IPS-20b (cell line): ENCODE measurements around the gene CETN1.

ENCODE experiments used
- H3K27ac ChIP-seq: one replicate; pipeline ENCODE4 v1.5.1; 2013; ENCODE audit warnings: low read length
- H3K27me3 ChIP-seq: 2 replicates; pipeline ENCODE4 v1.6.1; 2013; ENCODE audit warnings: mild to moderate bottlenecking, low read length, inconsistent platforms; ENCODE audit not compliant: insufficient read depth
- H3K36me3 ChIP-seq: 2 replicates; pipeline ENCODE4 v1.6.1; 2013; ENCODE audit warnings: low read depth, mild to moderate bottlenecking, inconsistent platforms, low read length, moderate library complexity; ENCODE audit not compliant: insufficient read depth
- H3K4me1 ChIP-seq: 2 replicates; pipeline ENCODE4 v1.6.1; 2013; ENCODE audit warnings: mild to moderate bottlenecking, control low read depth, inconsistent platforms, low read length, moderate library complexity; ENCODE audit not compliant: insufficient read depth
- H3K4me3 ChIP-seq: 2 replicates; pipeline ENCODE4 v1.5.1; 2013; ENCODE audit warnings: mild to moderate bottlenecking, low read length, inconsistent platforms
- H3K9ac ChIP-seq: 2 replicates; pipeline ENCODE4 v1.6.1; 2013; ENCODE audit warnings: low read depth, mild to moderate bottlenecking, inconsistent platforms, low read length, moderate library complexity
- H3K9me3 ChIP-seq: 2 replicates; pipeline ENCODE4 v1.6.1; 2013; ENCODE audit warnings: mild to moderate bottlenecking, low read depth, low read length, inconsistent platforms; ENCODE audit not compliant: insufficient read depth

CETN1 gene

DNA sequence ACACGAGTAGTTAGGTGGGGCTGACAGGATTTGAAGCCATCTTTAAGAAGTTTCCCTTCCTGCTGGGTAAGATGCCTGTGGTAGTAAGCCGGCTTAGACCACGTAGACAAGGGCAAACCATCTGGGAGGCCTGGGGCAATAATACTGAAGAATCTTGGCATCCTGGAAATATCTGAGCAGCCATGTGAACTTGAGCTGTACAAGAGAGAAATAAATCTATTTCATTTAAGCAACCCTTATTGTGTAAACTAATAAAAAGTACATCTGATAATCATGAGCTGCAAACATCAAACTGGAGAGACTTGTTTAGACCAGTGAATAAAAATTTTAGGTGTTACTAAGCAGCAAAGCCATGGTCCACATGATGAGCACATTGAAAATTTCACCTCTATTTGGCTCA, 11.4 kb upstream of the CETN1 start:
- no peaks in the 10 kb centered on the region for H3K9me3 ChIP-seq
- peaks cover 16% of the 10 kb centered on the region; the same call in 1 of the 2 replicates for H3K4me1 ChIP-seq
- no peak overlapping the region for H3K4me3 ChIP-seq
- no peaks in the 10 kb centered on the region for H3K36me3 ChIP-seq
- H3K27ac ChIP-seq: no peak overlapping the region
- H3K27me3 ChIP-seq: no peaks in the 10 kb centered on the region
- no peak overlapping the region for H3K9ac ChIP-seq

DNA sequence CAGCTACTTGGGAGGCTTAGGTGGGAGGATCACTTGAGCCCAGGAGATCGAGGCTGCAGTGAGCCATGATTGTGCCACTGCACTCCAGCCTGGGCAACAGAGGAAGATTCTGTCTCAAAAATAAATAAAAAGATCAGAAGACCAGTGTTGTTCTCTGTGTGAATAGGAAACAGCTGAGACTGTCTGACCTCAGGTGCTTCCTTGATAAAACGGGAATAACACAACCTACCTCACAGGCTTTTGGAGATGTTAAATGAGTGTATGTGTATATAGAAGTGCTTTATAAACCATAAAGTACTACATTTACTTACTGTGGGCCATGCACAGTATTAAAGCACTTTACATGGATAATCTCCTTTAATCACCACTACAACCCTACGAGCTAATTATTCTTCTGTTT, 9.9 kb upstream of the CETN1 start:
- Histone ChIP-seq H3K36me3 (no peaks in the 10 kb centered on the region), H3K27me3 (no peaks in the 10 kb centered on the region), H3K9ac (no peak overlapping the region), H3K9me3 (no peaks in the 10 kb centered on the region), H3K27ac (no peak overlapping the region), H3K4me3 (no peak overlapping the region), H3K4me1 (peaks cover 31% of the 10 kb centered on the region)

GRCh38 chr18:570697-571096, 9.5 kb upstream of the CETN1 start:
- H3K36me3 ChIP-seq: no peaks in the 10 kb centered on the region
- H3K4me3 ChIP-seq: no peak overlapping the region
- no peaks in the 10 kb centered on the region for H3K27me3 ChIP-seq
- no peak overlapping the region for H3K27ac ChIP-seq
- no peaks in the 10 kb centered on the region for H3K9me3 ChIP-seq
- H3K9ac ChIP-seq: no peak overlapping the region
- peaks cover 35% of the 10 kb centered on the region for H3K4me1 ChIP-seq

- Histone ChIP-seq H3K4me3 (no peak overlapping the region), H3K36me3 (no peaks in the 10 kb centered on the region), H3K27me3 (no peaks in the 10 kb centered on the region), H3K27ac (no peak overlapping the region), H3K9ac (no peak overlapping the region), H3K9me3 (no peaks in the 10 kb centered on the region), H3K4me1 (peaks cover 37% of the 10 kb centered on the region)
These were observed 7.9 kb upstream of the CETN1 start for GRCh38 chr18:572091-572830.

- Histone ChIP-seq H3K27ac (no peak overlapping the region), H3K27me3 (no peaks in the 10 kb centered on the region)
These were observed 7.3 kb upstream of the CETN1 start for GRCh38 chr18:572831-573289.

GRCh38 chr18:573385-573784, 6.8 kb upstream of the CETN1 start:
- Histone ChIP-seq H3K4me1 (peaks cover 37% of the 10 kb centered on the region), H3K36me3 (no peaks in the 10 kb centered on the region), H3K9ac (no peak overlapping the region), H3K4me3 (no peak overlapping the region), H3K27me3 (no peaks in the 10 kb centered on the region), H3K9me3 (no peaks in the 10 kb centered on the region), H3K27ac (no peak overlapping the region)

More at GRCh38 chr18:572831-573289, 7.3 kb upstream of the CETN1 start:
- Histone ChIP-seq H3K4me1 (peaks cover 37% of the 10 kb centered on the region), H3K4me3 (no peak overlapping the region), H3K9me3 (no peaks in the 10 kb centered on the region), H3K9ac (no peak overlapping the region), H3K36me3 (no peaks in the 10 kb centered on the region)

- Histone ChIP-seq H3K27me3 (no peaks in the 10 kb centered on the region), H3K4me3 (peak overlapping the region; percentile 9), H3K4me1 (peaks cover 37% of the 10 kb centered on the region), H3K9me3 (no peaks in the 10 kb centered on the region), H3K9ac (0 out of 2 replicates have a peak overlapping the region, but pooled peaks have one; percentile 28), H3K27ac (no peak overlapping the region), H3K36me3 (no peaks in the 10 kb centered on the region)
These were observed 5.9 kb upstream of the CETN1 start for GRCh38 chr18:574149-574860.

- no peaks in the 10 kb centered on the region for H3K36me3 ChIP-seq
- peaks cover 37% of the 10 kb centered on the region for H3K4me1 ChIP-seq
- H3K27me3 ChIP-seq: no peaks in the 10 kb centered on the region
- H3K9ac ChIP-seq: peak overlapping the region; percentile 28; the same call in 1 of the 2 replicates
- peak overlapping the region; percentile 9 for H3K4me3 ChIP-seq
- H3K27ac ChIP-seq: no peak overlapping the region
- H3K9me3 ChIP-seq: no peaks in the 10 kb centered on the region
These were observed 5.1 kb upstream of the CETN1 start for GRCh38 chr18:574865-575645.

DNA sequence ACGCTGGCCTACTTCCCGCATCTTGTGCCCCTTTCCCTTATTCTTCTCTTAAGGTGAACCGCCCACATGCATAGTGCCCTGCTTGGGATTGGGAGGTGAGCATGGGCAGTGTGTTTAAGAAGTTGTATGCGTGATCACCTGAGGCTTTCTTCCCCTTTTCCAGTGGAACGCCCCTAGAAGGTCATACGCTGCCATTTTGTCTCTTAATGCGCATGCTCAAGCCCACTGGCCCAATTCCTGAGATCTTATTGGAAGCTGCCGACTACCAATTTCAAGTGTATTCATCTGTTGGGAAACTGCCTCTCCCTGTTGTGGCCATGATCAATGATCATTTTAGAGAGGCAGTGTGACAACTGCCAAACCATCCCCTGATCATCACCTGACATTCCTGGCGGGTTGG, 3.3 kb upstream of the CETN1 start:
- H3K9me3 ChIP-seq: no peaks in the 10 kb centered on the region
- H3K9ac ChIP-seq: no peak overlapping the region
- H3K36me3 ChIP-seq: no peaks in the 10 kb centered on the region
- no peak overlapping the region for H3K4me3 ChIP-seq
- no peaks in the 10 kb centered on the region for H3K27me3 ChIP-seq
- H3K4me1 ChIP-seq: peaks cover 37% of the 10 kb centered on the region
- no peak overlapping the region for H3K27ac ChIP-seq

DNA sequence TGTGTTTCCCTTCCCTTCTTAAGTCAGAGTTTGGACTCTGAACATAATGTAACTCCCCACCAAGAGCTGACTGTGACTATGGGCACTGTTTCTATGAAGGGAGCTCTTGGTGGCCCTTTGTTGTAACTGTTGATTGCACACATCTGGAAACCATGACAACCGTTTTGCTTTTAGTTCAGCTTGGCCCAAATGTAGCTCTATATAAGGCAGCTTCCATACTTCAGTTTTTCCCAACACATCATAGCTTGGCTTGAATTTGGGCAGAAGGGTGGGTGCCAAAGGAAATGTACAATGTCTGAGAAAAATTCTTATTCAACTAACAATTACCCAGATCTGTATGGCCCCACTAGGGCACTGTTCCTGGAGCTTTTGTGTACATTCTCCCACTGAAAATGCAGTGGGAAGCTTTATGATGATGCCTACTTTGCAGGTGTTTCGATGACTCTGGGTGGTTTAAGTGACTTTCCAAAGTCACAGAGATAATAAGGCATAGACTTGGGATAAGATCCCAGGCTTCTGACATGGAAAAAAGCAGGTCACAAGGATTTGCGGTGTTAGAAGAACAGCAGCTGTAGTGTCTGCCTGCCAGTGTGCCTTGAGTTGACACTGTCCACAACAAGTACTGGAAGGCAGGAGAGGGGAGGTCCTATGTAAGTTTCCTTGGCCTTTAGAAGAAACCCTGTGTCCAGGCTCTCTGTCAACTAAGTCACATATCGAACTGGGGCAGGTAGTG, 2.4 kb upstream of the CETN1 start:
- no peaks in the 10 kb centered on the region for H3K36me3 ChIP-seq
- H3K27me3 ChIP-seq: no peaks in the 10 kb centered on the region
- H3K9me3 ChIP-seq: no peaks in the 10 kb centered on the region
- no peak overlapping the region for H3K27ac ChIP-seq
- peaks cover 30% of the 10 kb centered on the region for H3K4me1 ChIP-seq
- no peak overlapping the region for H3K9ac ChIP-seq
- H3K4me3 ChIP-seq: no peak overlapping the region

DNA sequence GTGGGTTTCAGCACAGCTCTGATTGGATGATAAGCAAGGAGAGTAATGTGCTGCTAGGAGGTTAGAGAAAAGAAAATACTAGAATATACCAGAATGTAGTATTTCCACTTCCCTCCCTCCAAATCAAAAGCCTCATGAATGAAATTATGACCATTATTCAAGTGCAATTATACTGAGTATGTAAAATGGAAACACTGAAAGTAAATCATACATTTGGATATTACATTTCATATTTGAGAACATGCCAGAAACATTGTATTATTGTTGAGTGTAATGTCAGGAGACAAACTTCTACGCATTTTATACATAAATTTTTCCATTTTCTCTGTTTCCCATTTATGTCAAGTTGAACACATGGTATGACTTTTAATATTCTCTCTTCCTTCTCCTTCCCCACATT, 942 bp upstream of the CETN1 start:
- Histone ChIP-seq H3K27ac (no peak overlapping the region), H3K4me3 (no peak overlapping the region), H3K4me1 (peaks cover 16% of the 10 kb centered on the region), H3K27me3 (no peaks in the 10 kb centered on the region), H3K9ac (no peak overlapping the region), H3K9me3 (no peaks in the 10 kb centered on the region), H3K36me3 (no peaks in the 10 kb centered on the region)
